Panc1 (cell line): ENCODE measurements around the gene TMIGD1. TPM values are rescaled to one million over a fixed set of nuclear protein-coding genes. Genes with fewer than 3 reads are reported as not detected.

ENCODE experiments used
- ATAC-seq: fragments of 200-7000 bp; cut with Tn5 transposase; 2 replicates; pipeline ENCODE4 v1.9.1; 2020; ENCODE audit warnings: mild to moderate bottlenecking, moderate library complexity
- BruUV-seq: library from RNA; stranded (reverse); fragments of 400-500 nt; replicated peaks from 2 replicates; lab custom pipeline; 2021; lab: Mats Ljungman, UMichigan
- CTCF ChIA-PET: fragments of 300-600 bp; sonication (Branson Sonifier 250); formaldehyde crosslinking; loops from one replicate; lab custom pipeline; 2022; ENCODE audit warnings: antibody characterized with exemption; lab: Charles Lee
- POLR2A ChIA-PET: fragments of 300-600 bp; sonication (Branson Sonifier 250); formaldehyde crosslinking; loops from one replicate; lab custom pipeline; 2022; ENCODE audit warnings: antibody characterized with exemption; lab: Charles Lee
- DNase-seq: peaks from one replicate; pipeline ENCODE4 v3.0.0-alpha.2; 2010; ENCODE audit warnings: low read depth, low spot score
- H3K27ac ChIP-seq: 2 replicates; pipeline ENCODE4 v1.5.1; 2011; ENCODE audit warnings: mild to moderate bottlenecking, low read length, inconsistent platforms
- H3K27me3 ChIP-seq: fragments of 200-500 bp; sonication (Bioruptor generic); 2 replicates; pipeline ENCODE4 v1.6.0; 2014; ENCODE audit warnings: low read length, inconsistent platforms; ENCODE audit not compliant: control insufficient read depth, insufficient read depth
- H3K36me3 ChIP-seq: fragments of 200-500 bp; sonication (Bioruptor generic); 2 replicates; pipeline ENCODE4 v1.5.1; 2014; ENCODE audit warnings: inconsistent platforms, mild to moderate bottlenecking, low read length, moderate library complexity; ENCODE audit not compliant: control insufficient read depth, insufficient read depth
- H3K4me1 ChIP-seq: 2 replicates; pipeline ENCODE4 v1.5.1; 2011; ENCODE audit warnings: inconsistent platforms, mild to moderate bottlenecking, low read length, moderate library complexity; ENCODE audit not compliant: control insufficient read depth, insufficient read depth
- H3K4me3 ChIP-seq, 2 experiments: 2 replicates each; pipeline ENCODE4 v1.5.1; 2011 to 2012; ENCODE audit warnings: low read depth in 2 of 2, low read length in 2 of 2, mild to moderate bottlenecking in 2 of 2, inconsistent platforms in 1 of 2, moderate library complexity in 1 of 2
- H3K9me3 ChIP-seq: fragments of 200-500 bp; sonication (Bioruptor generic); 2 replicates; pipeline ENCODE4 v1.5.1; 2014; ENCODE audit warnings: low read depth, mild to moderate bottlenecking, inconsistent platforms, low read length, moderate library complexity; ENCODE audit not compliant: control insufficient read depth, insufficient read depth
- CTCF ChIP-seq: fragments of 450-650 bp; IDR thresholded peaks from 2 replicates; pipeline ENCODE4 v1.5.1; 2017; ENCODE audit warnings: mild to moderate bottlenecking
- POLR2AphosphoS5 ChIP-seq: IDR thresholded peaks from 2 replicates; pipeline ENCODE4 v1.6.1; 2012; ENCODE audit warnings: mild to moderate bottlenecking, low read depth, low read length, moderate library complexity
- REST ChIP-seq, 2 experiments: IDR thresholded peaks; 2 replicates each; pipeline ENCODE4 v1.6.1; 2011 to 2012; ENCODE audit warnings: low read depth in 2 of 2, control low read depth in 1 of 2, low read length in 1 of 2, mild to moderate bottlenecking in 1 of 2, moderate library complexity in 1 of 2; ENCODE audit not compliant: insufficient read depth in 1 of 2
- SIN3A ChIP-seq: IDR thresholded peaks from 2 replicates; pipeline ENCODE4 v1.6.1; 2012; ENCODE audit warnings: low read depth, mild to moderate bottlenecking, low read length, moderate library complexity, borderline replicate concordance; ENCODE audit not compliant: insufficient read depth
- TCF7L2 ChIP-seq: IDR thresholded peaks from 2 replicates; pipeline ENCODE4 v1.6.1; 2011; ENCODE audit warnings: mild to moderate bottlenecking, low read depth, low read length, inconsistent platforms
- in situ Hi-C: cut with HindIII; loops from 2 replicates; pipeline ENCODE4 v1.10.0; 2016; ENCODE audit warnings: low sequenced_read_pairs, low pct_unique_long_range_greater_than_20kb
- intact Hi-C: fragments of 100-400 bp; cut with micrococcal nuclease; formaldehyde crosslinking; loops from one replicate; pipeline ENCODE4 v1.10.0; 2022; ENCODE audit not compliant: unreplicated experiment
- total RNA-seq: library from RNA; stranded (reverse); gene quantifications from one replicate; pipeline ENCODE4 v1.2.1, GENCODE V29; 2021; ENCODE audit not compliant: unreplicated experiment

Gene TMIGD1
- total RNA-seq, 1 experiment from 2014 or later, result not detected

GRCh38 chr17:30273373-30273772 is 60.5 kb downstream of the TMIGD1 start:
- ATAC-seq (no peak), DNase-seq (no peak)
- POLR2A ChIA-PET, result no interaction called here
- H3K27ac ChIP-seq, result no peak overlapping the region
- in situ Hi-C loops, result no loop called here
- no peaks in the 10 kb centered on the region for H3K9me3 ChIP-seq
- CTCF ChIA-PET, result no interaction called here
- no peaks in the 10 kb centered on the region for H3K4me1 ChIP-seq
- intact Hi-C loops, result no loop called here
- peaks cover 33% of the 10 kb centered on the region for H3K36me3 ChIP-seq
- no peaks in the 10 kb centered on the region for H3K27me3 ChIP-seq
- no peak for TF ChIP-seq SIN3A
- TF ChIP-seq POLR2AphosphoS5, result no peak
- TF ChIP-seq CTCF, result no peak
- TF ChIP-seq TCF7L2, result no peak
- TF ChIP-seq REST (IDR thresholded peaks at IDR 0.05; ENCODE audit: insufficient read depth in 1 of 2, low read depth in 2 of 2, low read length in 1 of 2), result no peak
- no peak overlapping the region for H3K4me3 ChIP-seq
- BruUV-seq, result no TSS peak

- no peak overlapping the region for H3K4me3 ChIP-seq
- no peak overlapping the region for H3K27ac ChIP-seq
- DNase-seq, result no peak
- ChIA-PET CTCF (no interaction called here), POLR2A (no interaction called here)
- TF ChIP-seq POLR2AphosphoS5 (no peak), SIN3A (no peak), TCF7L2 (no peak), REST (IDR thresholded peaks at IDR 0.05; ENCODE audit: insufficient read depth in 1 of 2, low read depth in 2 of 2, low read length in 1 of 2) (no peak), CTCF (no peak)
- H3K36me3 ChIP-seq, result peaks cover 33% of the 10 kb centered on the region
- no peaks in the 10 kb centered on the region for H3K27me3 ChIP-seq
- BruUV-seq, result no TSS peak
- intact Hi-C loops (no loop called here), in situ Hi-C loops (no loop called here)
- ATAC-seq, result no peak
- no peaks in the 10 kb centered on the region for H3K4me1 ChIP-seq
- no peaks in the 10 kb centered on the region for H3K9me3 ChIP-seq
Observed at GRCh38 chr17:30271102-30271501, 62.8 kb downstream of the TMIGD1 start.
